Measurements from ENCODE around the gene SCAMP2.
"Not testable (repeated sequence)": the region's sequence is repeated elsewhere in the genome, so short reads cannot be mapped to it uniquely, and the experiment has no call there.

The SCAMP2 gene

GRCh38 chr15:74892931-74893330 lies 19.8 kb upstream of the SCAMP2 start:
- H3K4me3 ChIP-seq = no peak overlapping the region
- peak overlapping the region in 5 of 21 experiments; percentile 24 to 75 (median 31) for H3K27ac ChIP-seq

GRCh38 chr15:74892313-74892712 lies 19.1 kb upstream of the SCAMP2 start:
- no peak overlapping the region for H3K4me3 ChIP-seq
- H3K27ac ChIP-seq = peak overlapping the region in 2 of 21 experiments; percentile 24 to 75

- H3K4me3 ChIP-seq = no peak overlapping the region
- peak overlapping the region in 1 of 21 experiments; percentile 88 for H3K27ac ChIP-seq
Measured at GRCh38 chr15:74891469-74891868, 18.3 kb upstream of the SCAMP2 start.

- H3K27ac ChIP-seq = peak overlapping the region in 16 of 21 experiments; percentile 7 to 90 (median 84)
Measured at GRCh38 chr15:74890665-74890960, 17.4 kb upstream of the SCAMP2 start.

GRCh38 chr15:74889883-74890664 lies 16.9 kb upstream of the SCAMP2 start, which contains the start of gene MPI:
Gene MPI, plus strand, starts transcription at chr15:74890042. Its CDS starts 32 bp downstream, at chr15:74890074.
- peak within 1 kb of the TSS; percentile 7 to 90 (median 84) for H3K27ac ChIP-seq
- peak within 1 kb of the TSS; percentile 53 to 89 (median 60) for H3K4me3 ChIP-seq

More at GRCh38 chr15:74890665-74890960, 17.4 kb upstream of the SCAMP2 start:
- peak overlapping the region; percentile 53 to 89 (median 60) for H3K4me3 ChIP-seq

- peak overlapping the region; percentile 53 to 89 (median 60) for H3K4me3 ChIP-seq
- H3K27ac ChIP-seq = peak overlapping the region in 20 of 21 experiments; percentile 7 to 90 (median 84)
Measured at GRCh38 chr15:74889390-74889882, 16.3 kb upstream of the SCAMP2 start.

- H3K4me3 ChIP-seq = no peak overlapping the region
Measured at GRCh38 chr15:74888716-74889115, 15.6 kb upstream of the SCAMP2 start.

GRCh38 chr15:74887537-74888193 lies 14.5 kb upstream of the SCAMP2 start:
- H3K4me3 ChIP-seq, H3K27ac ChIP-seq: not testable (repeated sequence)

More at GRCh38 chr15:74888716-74889115, 15.6 kb upstream of the SCAMP2 start:
- peak overlapping the region in 2 of 21 experiments; percentile 65 to 87 for H3K27ac ChIP-seq

GRCh38 chr15:74885461-74885860 lies 12.3 kb upstream of the SCAMP2 start:
- Histone ChIP-seq H3K27ac (peak overlapping the region in 1 of 21 experiments; percentile 23), H3K4me3 (no peak overlapping the region)

GRCh38 chr15:74884428-74885223 lies 11.5 kb upstream of the SCAMP2 start:
- no peak overlapping the region for H3K4me3 ChIP-seq
- H3K27ac ChIP-seq = peak overlapping the region in 1 of 21 experiments; percentile 68

GRCh38 chr15:74882528-74882927 lies 9.4 kb upstream of the SCAMP2 start:
- H3K4me3 ChIP-seq = no peak overlapping the region
- H3K27ac ChIP-seq = no peak overlapping the region

- H3K4me3 ChIP-seq = no peak overlapping the region
- no peak overlapping the region for H3K27ac ChIP-seq
Measured at GRCh38 chr15:74878273-74878672, 5.1 kb upstream of the SCAMP2 start.

GRCh38 chr15:74873756-74874424 lies 725 bp upstream of the SCAMP2 start:
- Histone ChIP-seq H3K27ac (peak overlapping the region; percentile 80 to 98 (median 93)), H3K4me3 (peak overlapping the region; percentile 42 to 73 (median 62))

- peak overlapping the region; percentile 42 to 73 (median 62) for H3K4me3 ChIP-seq
- H3K27ac ChIP-seq = peak overlapping the region; percentile 80 to 98 (median 93)
Measured at GRCh38 chr15:74872702-74873035, 496 bp downstream of the SCAMP2 start.

- no peak overlapping the region for H3K4me3 ChIP-seq
- H3K27ac ChIP-seq = peak overlapping the region in 20 of 21 experiments; percentile 12 to 98 (median 72)
Measured at GRCh38 chr15:74870436-74871215, 2.5 kb downstream of the SCAMP2 start.

- Histone ChIP-seq H3K4me3 (no peak overlapping the region), H3K27ac (peak overlapping the region in 20 of 21 experiments; percentile 7 to 98 (median 72))
Measured at GRCh38 chr15:74869726-74870407, 3.3 kb downstream of the SCAMP2 start.

- Histone ChIP-seq H3K27ac (peak overlapping the region in 19 of 21 experiments; percentile 27 to 98 (median 74)), H3K4me3 (no peak overlapping the region)
Measured at GRCh38 chr15:74869372-74869725, 3.8 kb downstream of the SCAMP2 start.

GRCh38 chr15:74868059-74868458 lies 5.1 kb downstream of the SCAMP2 start:
- peak overlapping the region in 20 of 21 experiments; percentile 25 to 98 (median 72) for H3K27ac ChIP-seq
- H3K4me3 ChIP-seq = no peak overlapping the region
